ENCODE measurements around the gene SF3B6.

DNA sequence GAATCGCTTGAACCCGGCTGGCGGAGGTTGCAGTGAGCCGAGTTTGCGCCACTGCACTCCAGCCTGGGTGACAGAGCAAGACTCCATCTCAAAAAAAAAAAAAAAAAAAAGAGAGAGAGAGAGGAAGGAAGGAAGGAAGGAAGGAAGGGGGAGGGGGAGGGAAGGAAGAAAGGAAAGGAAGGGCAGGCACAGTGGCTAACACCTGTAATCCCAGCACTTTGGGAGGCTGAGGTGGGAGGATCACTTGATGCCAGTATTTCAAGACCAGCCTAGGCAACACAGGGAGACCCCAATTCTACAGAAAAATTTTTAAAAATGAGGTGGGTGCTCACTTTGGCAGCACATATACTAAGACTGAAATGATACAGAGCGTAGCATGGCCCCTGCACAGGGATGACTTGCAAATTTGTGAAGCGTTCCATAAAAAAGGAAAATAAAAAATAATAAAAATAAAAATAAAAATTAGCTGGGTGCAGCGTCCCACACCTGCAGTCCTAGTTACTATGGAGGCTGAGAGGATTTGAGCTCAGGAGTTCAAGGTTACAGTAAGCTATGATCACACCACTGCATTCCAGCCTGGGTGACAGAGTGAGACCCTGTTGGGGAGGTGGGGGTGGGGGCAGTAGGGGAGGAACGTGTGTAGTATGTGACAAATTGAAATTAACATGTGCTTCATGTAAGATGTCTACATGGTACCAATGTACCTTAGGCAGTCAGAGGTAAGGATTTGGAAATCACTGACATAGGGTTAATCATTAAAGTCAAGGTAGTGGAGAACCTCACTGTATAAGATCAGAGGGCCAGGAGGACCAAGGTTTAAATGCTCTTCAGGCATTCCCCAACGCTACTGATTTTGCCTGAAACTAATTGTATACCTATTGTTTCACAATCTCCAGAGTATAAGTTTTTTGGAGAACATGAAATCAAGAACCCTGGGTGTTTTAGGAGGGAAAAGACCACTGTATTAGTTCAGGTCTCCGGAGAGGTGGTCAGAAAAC is 30.3 kb downstream of the SF3B6 start:
- TF ChIP-seq, protein P1, sequence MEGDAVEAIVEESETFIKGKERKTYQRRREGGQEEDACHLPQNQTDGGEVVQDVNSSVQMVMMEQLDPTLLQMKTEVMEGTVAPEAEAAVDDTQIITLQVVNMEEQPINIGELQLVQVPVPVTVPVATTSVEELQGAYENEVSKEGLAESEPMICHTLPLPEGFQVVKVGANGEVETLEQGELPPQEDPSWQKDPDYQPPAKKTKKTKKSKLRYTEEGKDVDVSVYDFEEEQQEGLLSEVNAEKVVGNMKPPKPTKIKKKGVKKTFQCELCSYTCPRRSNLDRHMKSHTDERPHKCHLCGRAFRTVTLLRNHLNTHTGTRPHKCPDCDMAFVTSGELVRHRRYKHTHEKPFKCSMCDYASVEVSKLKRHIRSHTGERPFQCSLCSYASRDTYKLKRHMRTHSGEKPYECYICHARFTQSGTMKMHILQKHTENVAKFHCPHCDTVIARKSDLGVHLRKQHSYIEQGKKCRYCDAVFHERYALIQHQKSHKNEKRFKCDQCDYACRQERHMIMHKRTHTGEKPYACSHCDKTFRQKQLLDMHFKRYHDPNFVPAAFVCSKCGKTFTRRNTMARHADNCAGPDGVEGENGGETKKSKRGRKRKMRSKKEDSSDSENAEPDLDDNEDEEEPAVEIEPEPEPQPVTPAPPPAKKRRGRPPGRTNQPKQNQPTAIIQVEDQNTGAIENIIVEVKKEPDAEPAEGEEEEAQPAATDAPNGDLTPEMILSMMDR (conservative IDR thresholded peaks at IDR 0.05; ENCODE audit: low read length), result no peak
- no peak for TF ChIP-seq EZH2phosphoT487 (IDR thresholded peaks at IDR 0.05; ENCODE audit: borderline replicate concordance)
